Right lobe of liver (tissue), 6 donors: ENCODE measurements around the gene HDAC4. TPM values are rescaled to one million over a fixed set of nuclear protein-coding genes. Genes with fewer than 3 reads are reported as not detected.

Source experiments
- ATAC-seq, 4 donors: fragments of 200-7000 bp; cut with Tn5 transposase; one replicate each; pipeline ENCODE4 v1.9.1; 2020; ENCODE audit warnings: mild to moderate bottlenecking in 4 of 4, moderate library complexity in 4 of 4
- DNase-seq, 3 donors: peaks; one replicate each; pipeline ENCODE4 v3.0.0-alpha.2; 2020
- H3K27ac ChIP-seq, 3 donors: fragments of 200-600 bp; one replicate each; pipeline ENCODE4 v1.8.0; 2022
- H3K27me3 ChIP-seq, 2 donors: fragments of 200-600 bp; one replicate each; pipeline ENCODE4 v1.8.0; 2022
- H3K36me3 ChIP-seq, 4 donors: fragments of 200-600 bp; sonication (generic) in 1 of 4; one replicate each; pipeline versions ENCODE4 v1.5.1 to v1.8.0; 2017 to 2022; ENCODE audit warnings: control low read depth in 1 of 4
- H3K4me1 ChIP-seq, 4 donors: fragments of 200-600 bp; sonication (generic) in 1 of 4; one replicate each; pipeline versions ENCODE4 v1.5.1 to v1.8.0; 2017 to 2022; ENCODE audit warnings: control low read depth in 1 of 4
- H3K4me3 ChIP-seq, 3 donors: fragments of 200-600 bp; one replicate each; pipeline ENCODE4 v1.8.0; 2022
- H3K9me3 ChIP-seq, 4 donors: fragments of 200-600 bp; sonication (generic) in 1 of 4; one replicate each; pipeline versions ENCODE4 v1.5.1 to v1.8.0; 2017 to 2022; ENCODE audit warnings: control low read depth in 1 of 4
- POLR2A ChIP-seq: fragments of 450-650 bp; IDR thresholded peaks from one replicate; pipeline ENCODE4 v1.6.1; 2017; ENCODE audit warnings: antibody characterized with exemption, mild to moderate bottlenecking
- WGBS: methylation state at CpG from one replicate; pipeline ENCODE4 v1.1.6; 2018; ENCODE audit warnings: low coverage, low lambda C conversion rate; ENCODE audit not compliant: insufficient coverage; ENCODE audit errors: missing lambda C conversion rate; 5-methylcytosine and 5-hydroxymethylcytosine counted together
- intact Hi-C, 2 donors: fragments of 100-400 bp; cut with DNase I; formaldehyde crosslinking; loops; one replicate each; pipeline versions ENCODE4 v1.11.2 to v1.14.1; 2022
- total RNA-seq, 6 experiments: library from RNA; depleted of rRNA in 2 of 6; stranded (reverse); fragments of >200 nt in 2 of 6; fragmentation: NEBNext Ultra II Directional in 3 of 6; extraction: Animal tissue kit (Norgen Biotek cat#: 25700) in 3 of 6; gene quantifications; one replicate each; pipeline versions ENCODE4 v1.1.0 to v1.2.4, GENCODE V29; 2016 to 2023
- TF ChIP-seq, protein P1 (sequence below), 4 donors: fragments of 200-600 bp in 3 of 4; fragments of 450-650 bp in 1 of 4; IDR thresholded peaks; one replicate each; pipeline versions ENCODE4 v1.5.1 to v1.8.0; 2016 to 2022; ENCODE audit warnings: antibody characterized with exemption in 4 of 4, mild to moderate bottlenecking in 2 of 4
- donor health status: DM: no; HTN: yes; CAD: no.
- donor health status: DM: no; HTN: no; CAD: no.
- donor health status: DM: no; HTN: no; CAD: no.
- donor health status: DM: no; HTN: yes; CAD: no.
- donor health status: DM: no; HTN: yes; CAD: no.

HDAC4 gene
- total RNA-seq, 6 experiments from 2014 or later, result 8.9 to 22.4 (median 14.7) TPM

DNA sequence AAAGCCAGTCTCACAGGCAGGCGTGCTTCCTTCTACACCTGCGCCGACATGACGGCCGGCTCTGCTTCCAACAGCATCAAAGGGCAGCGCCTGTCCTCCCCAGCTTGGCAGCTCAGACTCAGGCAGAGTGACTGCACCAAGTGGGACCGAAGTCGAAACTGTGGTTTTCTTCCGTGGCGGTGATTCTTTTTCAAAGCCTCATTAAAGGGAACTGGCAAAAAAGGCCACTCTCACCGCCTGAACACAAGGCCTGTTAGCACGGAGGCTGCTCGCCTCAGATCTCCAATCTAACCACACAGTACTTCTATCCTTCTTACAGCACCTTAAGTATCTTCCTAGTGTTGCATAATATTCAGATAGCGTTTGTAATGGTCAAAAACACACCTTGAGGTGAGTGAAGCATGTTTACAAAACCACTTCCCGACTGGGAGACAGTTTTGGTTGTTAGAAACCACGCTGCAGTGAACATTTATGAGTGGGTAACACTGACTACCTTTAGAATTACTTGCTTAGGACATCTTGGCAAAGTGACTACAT is 236.4 kb downstream of the HDAC4 start:
- H3K4me3 ChIP-seq, result no peak overlapping the region
- no peak for ATAC-seq
- peaks cover 0 to 10% (median 0%) of the 10 kb centered on the region in 4 donors for H3K36me3 ChIP-seq
- H3K4me1 ChIP-seq, result no peaks in the 10 kb centered on the region
- H3K27me3 ChIP-seq, result no peaks in the 10 kb centered on the region
- TF ChIP-seq, protein P1, sequence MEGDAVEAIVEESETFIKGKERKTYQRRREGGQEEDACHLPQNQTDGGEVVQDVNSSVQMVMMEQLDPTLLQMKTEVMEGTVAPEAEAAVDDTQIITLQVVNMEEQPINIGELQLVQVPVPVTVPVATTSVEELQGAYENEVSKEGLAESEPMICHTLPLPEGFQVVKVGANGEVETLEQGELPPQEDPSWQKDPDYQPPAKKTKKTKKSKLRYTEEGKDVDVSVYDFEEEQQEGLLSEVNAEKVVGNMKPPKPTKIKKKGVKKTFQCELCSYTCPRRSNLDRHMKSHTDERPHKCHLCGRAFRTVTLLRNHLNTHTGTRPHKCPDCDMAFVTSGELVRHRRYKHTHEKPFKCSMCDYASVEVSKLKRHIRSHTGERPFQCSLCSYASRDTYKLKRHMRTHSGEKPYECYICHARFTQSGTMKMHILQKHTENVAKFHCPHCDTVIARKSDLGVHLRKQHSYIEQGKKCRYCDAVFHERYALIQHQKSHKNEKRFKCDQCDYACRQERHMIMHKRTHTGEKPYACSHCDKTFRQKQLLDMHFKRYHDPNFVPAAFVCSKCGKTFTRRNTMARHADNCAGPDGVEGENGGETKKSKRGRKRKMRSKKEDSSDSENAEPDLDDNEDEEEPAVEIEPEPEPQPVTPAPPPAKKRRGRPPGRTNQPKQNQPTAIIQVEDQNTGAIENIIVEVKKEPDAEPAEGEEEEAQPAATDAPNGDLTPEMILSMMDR (IDR thresholded peaks at IDR 0.05), result no peak
- TF ChIP-seq POLR2A, result no peak
- peak; percentile 9 to 32 (median 29) for DNase-seq
- H3K27ac ChIP-seq, result no peak overlapping the region
- intact Hi-C loops, result no loop called here
- no peaks in the 10 kb centered on the region for H3K9me3 ChIP-seq
- WGBS, result 79% methylated on average over 12 of the region's 16 CpGs

DNA sequence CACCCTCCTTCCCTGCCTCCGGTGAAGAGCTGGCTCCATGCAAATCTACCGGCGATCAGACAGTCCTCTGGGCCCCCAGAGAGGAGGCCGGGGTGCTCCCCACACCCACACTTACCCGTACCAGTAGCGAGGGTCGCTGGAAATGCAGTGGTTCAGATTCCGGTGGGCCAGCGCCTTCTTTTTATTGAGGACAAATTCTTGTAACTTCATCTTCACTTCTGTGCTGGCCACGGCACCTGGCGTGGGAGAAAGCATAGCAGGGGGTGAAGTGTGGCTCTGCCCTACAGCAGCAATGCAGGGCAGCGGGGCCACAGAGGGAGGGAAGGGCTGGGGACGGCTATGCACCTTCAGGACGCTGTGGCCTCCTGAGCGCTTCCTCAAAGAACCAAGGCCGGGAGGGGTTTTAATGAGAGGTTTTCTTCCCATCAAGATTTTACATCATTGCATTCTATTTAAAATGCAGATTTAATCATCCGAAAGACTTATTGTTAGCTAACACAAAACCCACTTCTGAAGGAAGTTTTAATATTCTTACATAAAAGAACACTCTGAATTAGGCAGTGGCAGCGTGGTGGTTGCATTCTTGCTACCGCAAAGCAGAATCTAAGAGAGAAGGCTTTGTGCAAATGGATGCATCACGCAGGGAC is 237.0 kb downstream of the HDAC4 start:
- H3K27ac ChIP-seq, result no peak overlapping the region
- no peak for TF ChIP-seq POLR2A
- TF ChIP-seq, protein P1 (IDR thresholded peaks at IDR 0.05), result no peak
- ATAC-seq, result no peak
- peaks cover 0 to 10% (median 0%) of the 10 kb centered on the region in 4 donors for H3K36me3 ChIP-seq
- H3K4me1 ChIP-seq, result no peaks in the 10 kb centered on the region
- peak in 2 of 3 donors; percentile 9 to 39 for DNase-seq
- 92% methylated on average over 6 of the region's 20 CpGs for WGBS
- H3K4me3 ChIP-seq, result no peak overlapping the region
- no peaks in the 10 kb centered on the region for H3K9me3 ChIP-seq
- H3K27me3 ChIP-seq, result no peaks in the 10 kb centered on the region
- intact Hi-C loops, result no loop called here

DNA sequence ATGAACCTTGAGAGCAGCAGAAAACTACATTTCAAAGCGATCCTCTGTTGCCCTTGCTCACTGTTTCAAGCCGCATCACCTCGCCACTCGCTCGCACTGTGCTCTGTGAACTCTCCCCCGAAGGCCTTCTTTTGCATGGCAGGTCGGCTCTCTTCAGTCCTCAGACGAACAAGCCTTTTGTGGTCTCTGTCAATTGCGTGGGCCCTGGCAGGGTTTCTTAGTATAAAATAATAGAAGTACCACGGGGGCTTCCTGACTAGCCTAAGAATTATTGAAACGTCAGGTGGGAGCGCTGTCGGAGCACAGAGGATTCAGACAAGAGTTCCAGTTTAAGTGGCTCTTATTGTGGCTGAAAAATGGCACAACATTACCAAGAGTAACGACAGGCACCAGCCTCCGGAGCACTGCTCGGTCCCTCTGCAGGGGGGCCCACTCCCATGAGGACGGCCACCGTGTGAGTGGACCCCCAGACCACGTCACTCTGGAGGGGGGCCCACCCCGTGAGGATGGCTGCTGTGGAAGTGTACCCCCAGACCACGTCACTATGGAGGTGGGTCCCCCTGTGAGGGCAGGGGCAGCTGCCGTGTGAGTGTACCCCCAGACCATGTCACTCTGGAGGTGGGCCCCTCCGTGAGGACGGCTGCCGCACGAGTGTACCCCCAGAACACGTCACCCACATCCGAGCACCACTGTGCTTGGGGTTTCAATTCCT is 237.7 kb downstream of the HDAC4 start:
- WGBS, result 92% methylated on average over 13 of the region's 28 CpGs
- Histone ChIP-seq H3K9me3 (no peaks in the 10 kb centered on the region), H3K27ac (no peak overlapping the region), H3K27me3 (no peaks in the 10 kb centered on the region), H3K36me3 (peaks cover 0 to 10% (median 0%) of the 10 kb centered on the region in 4 donors), H3K4me3 (no peak overlapping the region), H3K4me1 (no peaks in the 10 kb centered on the region)
- TF ChIP-seq, protein P1 (IDR thresholded peaks at IDR 0.05), result no peak
- no peak for TF ChIP-seq POLR2A
- intact Hi-C loops, result no loop called here
- DNase-seq (peak; percentile 10 to 54 (median 25)), ATAC-seq (no peak)

DNA sequence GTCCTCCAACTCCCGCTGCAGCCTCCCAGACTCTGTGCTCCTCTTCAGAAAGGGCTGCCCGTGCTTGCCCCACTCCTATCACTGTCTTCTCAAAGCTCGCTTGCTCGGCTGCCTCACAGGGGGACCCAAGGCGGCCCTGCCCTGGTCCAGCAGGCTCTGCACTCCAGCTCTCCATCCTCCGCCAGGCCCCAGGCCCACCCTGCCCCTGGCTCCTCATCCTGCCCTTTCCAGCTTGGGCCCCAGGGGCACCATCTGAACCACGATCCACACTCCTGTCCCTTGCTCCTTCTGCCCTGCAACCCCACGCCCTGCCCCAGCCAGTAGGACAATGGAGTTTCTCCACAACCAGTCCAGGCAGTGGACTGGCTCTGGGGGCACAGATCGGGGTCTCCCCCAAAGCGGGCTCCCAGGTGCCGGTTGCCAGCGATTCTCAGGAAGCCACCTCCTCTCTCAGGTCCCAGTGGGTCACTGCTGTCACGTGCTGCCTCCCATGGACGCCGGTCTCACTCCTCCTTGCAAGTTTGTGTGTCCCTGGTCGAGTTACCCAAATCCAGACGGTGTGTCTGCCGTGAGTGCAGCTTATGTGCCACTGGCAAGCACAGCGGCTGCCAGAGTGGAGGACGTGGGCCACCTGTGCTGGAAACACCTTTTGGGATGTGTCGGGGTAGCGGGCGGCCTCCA is 238.5 kb downstream of the HDAC4 start:
- ATAC-seq (no peak), DNase-seq (peak; percentile 11 to 41 (median 33))
- H3K4me1 ChIP-seq, result no peaks in the 10 kb centered on the region
- H3K4me3 ChIP-seq, result no peak overlapping the region
- no peaks in the 10 kb centered on the region for H3K27me3 ChIP-seq
- TF ChIP-seq POLR2A, result no peak
- TF ChIP-seq, protein P1 (IDR thresholded peaks at IDR 0.05), result no peak
- intact Hi-C loops, result no loop called here
- H3K27ac ChIP-seq, result no peak overlapping the region
- H3K9me3 ChIP-seq, result no peaks in the 10 kb centered on the region
- peaks cover 0 to 10% (median 0%) of the 10 kb centered on the region in 4 donors for H3K36me3 ChIP-seq
- 100% methylated on average over 4 of the region's 23 CpGs for WGBS
